ENCODE measurements around the gene SDC1. TPM values are rescaled to one million over a fixed set of nuclear protein-coding genes. Genes with fewer than 3 reads are reported as not detected.

The SDC1 gene
- total RNA-seq, 2 experiments from 2014 or later, result 0.10 TPM; not detected in 1

DNA sequence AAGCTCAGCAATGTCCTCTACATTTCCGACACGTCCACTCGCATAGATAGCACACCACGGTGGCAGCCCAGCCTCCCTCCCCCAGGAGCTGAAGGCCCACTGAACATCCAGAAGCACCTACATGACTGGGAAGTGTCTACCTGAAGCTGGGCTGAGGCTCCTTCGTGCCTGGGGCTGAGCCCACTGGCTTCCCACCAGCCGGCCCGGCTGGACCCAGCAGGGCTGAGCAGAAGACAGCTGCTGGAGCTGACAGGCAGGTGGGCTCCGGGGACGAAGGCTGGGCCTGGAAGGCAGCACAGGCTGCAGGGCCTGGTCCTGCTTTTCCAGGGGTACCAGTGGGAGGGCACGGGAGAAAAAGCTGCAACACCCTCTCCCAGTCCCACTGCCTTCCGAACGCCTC is 13.5 kb downstream of the SDC1 start:
- Histone ChIP-seq H3K36me3 (ENCODE audit: insufficient read depth, low read length) (no peaks in the 10 kb centered on the region), H3K4me2 (ENCODE audit: low read length) (no peak overlapping the region), H4K20me1 (ENCODE audit: insufficient read depth, low read length) (no peaks in the 10 kb centered on the region), H3K79me2 (ENCODE audit: insufficient read depth, low read depth, low read length) (no peaks in the 10 kb centered on the region), H3K27ac (ENCODE audit: low read depth, low read length, poor library complexity, severe bottlenecking) (no peak overlapping the region), H3K4me3 (ENCODE audit: low read depth, low read length, poor library complexity, severe bottlenecking) (no peak overlapping the region), H3K9me3 (ENCODE audit: low read length) (no peaks in the 10 kb centered on the region), H2AFZ (ENCODE audit: low read length) (no peak overlapping the region), H3K4me1 (ENCODE audit: insufficient read depth, low read length, poor library complexity, severe bottlenecking) (peaks cover 37% of the 10 kb centered on the region), H3K9me2 (ENCODE audit: insufficient read depth, low read length) (no peaks in the 10 kb centered on the region)
- BruUV-seq (replicated peaks), result no TSS peak
- CTCF ChIA-PET (ENCODE audit: unreplicated experiment), result no interaction called here
- TF ChIP-seq CTCF (conservative IDR thresholded peaks at IDR 0.05; ENCODE audit: low read length) (no peak), EZH2phosphoT487 (IDR thresholded peaks at IDR 0.05; ENCODE audit: borderline replicate concordance, low read depth, low read length) (no peak)
- intact Hi-C loops (cut with micrococcal nuclease; ENCODE audit: unreplicated experiment), result no loop called here
- no peak for DNase-seq (ENCODE audit: low spot score)
- POLR2A ChIA-PET, result interaction anchor here (0.6 to 1.3 kb wide), 2 partner anchors 21 to 115 kb away, joined by 4 to 5 read pairs; no protein-coding TSS in a partner anchor

DNA sequence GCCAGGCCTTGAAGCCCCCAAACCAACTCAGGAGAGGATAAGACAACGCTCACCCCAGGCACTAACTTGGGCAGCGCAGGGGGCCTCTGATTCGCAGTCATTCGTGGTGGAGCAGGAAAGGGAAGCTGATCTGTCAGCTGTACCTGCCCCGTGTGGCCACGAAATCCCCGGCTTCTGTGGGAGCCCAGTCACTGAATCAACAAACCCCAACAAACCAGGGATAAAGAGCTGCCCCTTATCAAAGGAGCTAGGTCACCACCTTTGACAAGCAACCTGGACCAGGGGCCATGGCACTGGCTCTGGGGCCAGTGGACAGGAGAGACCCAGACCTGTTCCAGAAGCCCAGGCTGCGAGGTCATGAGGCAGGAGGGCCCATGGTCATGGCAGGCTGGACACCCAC is 14.5 kb downstream of the SDC1 start:
- Histone ChIP-seq H4K20me1 (ENCODE audit: insufficient read depth, low read length) (no peaks in the 10 kb centered on the region), H3K4me1 (ENCODE audit: insufficient read depth, low read length, poor library complexity, severe bottlenecking) (peaks cover 38% of the 10 kb centered on the region), H3K4me3 (ENCODE audit: low read depth, low read length, poor library complexity, severe bottlenecking) (no peak overlapping the region), H3K27ac (ENCODE audit: low read depth, low read length, poor library complexity, severe bottlenecking) (no peak overlapping the region), H3K79me2 (ENCODE audit: insufficient read depth, low read depth, low read length) (no peaks in the 10 kb centered on the region), H3K9me2 (ENCODE audit: insufficient read depth, low read length) (no peaks in the 10 kb centered on the region), H3K9me3 (ENCODE audit: low read length) (no peaks in the 10 kb centered on the region), H3K36me3 (ENCODE audit: insufficient read depth, low read length) (no peaks in the 10 kb centered on the region), H3K4me2 (ENCODE audit: low read length) (no peak overlapping the region), H2AFZ (ENCODE audit: low read length) (no peak overlapping the region)
- BruUV-seq (replicated peaks), result no TSS peak
- ChIA-PET CTCF (ENCODE audit: unreplicated experiment) (interaction anchor here (0.6 kb wide), 1 partner anchor 201 kb away, joined by 3 read pairs; no protein-coding TSS in a partner anchor), POLR2A (interaction anchor here (1.3 kb wide), 1 partner anchor 22 kb away, joined by 5 read pairs; no protein-coding TSS in a partner anchor)
- intact Hi-C loops (cut with micrococcal nuclease; ENCODE audit: unreplicated experiment), result no loop called here
- no peak for DNase-seq (ENCODE audit: low spot score)
- no peak for TF ChIP-seq EZH2phosphoT487 (IDR thresholded peaks at IDR 0.05; ENCODE audit: borderline replicate concordance, low read depth, low read length)
- TF ChIP-seq CTCF (conservative IDR thresholded peaks at IDR 0.05; ENCODE audit: low read length), result no peak

DNA sequence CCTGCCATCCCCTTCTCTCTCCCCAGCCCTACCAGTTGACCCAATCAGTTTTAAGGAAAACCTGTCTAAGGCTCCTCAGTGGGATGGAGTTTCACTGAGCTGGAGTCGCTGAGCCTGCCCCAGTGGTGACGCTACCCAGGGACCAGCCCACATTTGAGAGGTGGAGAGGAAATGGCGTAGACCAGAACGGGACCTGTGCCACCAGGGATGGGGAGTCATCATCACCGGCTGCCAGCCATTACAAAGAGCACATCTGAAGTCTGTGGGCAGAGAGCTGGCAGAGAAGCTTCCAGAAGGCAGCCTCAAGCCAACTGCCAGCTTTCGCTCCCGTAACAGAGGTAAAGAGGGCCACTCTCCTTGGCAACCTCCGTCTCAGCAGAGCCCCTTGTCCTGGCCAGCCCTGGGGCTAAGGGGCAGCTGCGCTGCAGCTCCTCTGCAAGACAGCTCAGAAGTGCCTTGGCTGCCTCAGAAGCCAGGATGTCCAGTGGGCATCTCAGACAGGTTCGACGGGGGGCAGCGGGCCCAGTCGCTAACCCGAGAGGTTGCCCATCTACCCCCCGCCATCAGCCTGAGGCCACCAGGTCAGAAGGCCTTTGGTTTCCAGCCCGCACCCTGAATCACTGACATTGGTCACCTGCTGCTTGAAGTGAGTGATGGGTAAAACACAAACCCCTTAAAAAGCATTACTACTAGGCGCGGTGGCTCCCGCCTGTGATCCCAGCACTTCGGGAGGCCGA is 15.4 kb downstream of the SDC1 start:
- no peak for DNase-seq (ENCODE audit: low spot score)
- no peaks in the 10 kb centered on the region for H4K20me1 ChIP-seq (ENCODE audit: insufficient read depth, low read length)
- H3K4me3 ChIP-seq (ENCODE audit: low read depth, low read length, poor library complexity, severe bottlenecking), result no peak overlapping the region
- no peaks in the 10 kb centered on the region for H3K36me3 ChIP-seq (ENCODE audit: insufficient read depth, low read length)
- no peak overlapping the region for H3K27ac ChIP-seq (ENCODE audit: low read depth, low read length, poor library complexity, severe bottlenecking)
- peaks cover 38% of the 10 kb centered on the region for H3K4me1 ChIP-seq (ENCODE audit: insufficient read depth, low read length, poor library complexity, severe bottlenecking)
- CTCF ChIA-PET (ENCODE audit: unreplicated experiment), result interaction anchor here (0.5 kb wide), 1 partner anchor 496 kb away, joined by 4 read pairs; no protein-coding TSS in a partner anchor
- no peaks in the 10 kb centered on the region for H3K79me2 ChIP-seq (ENCODE audit: insufficient read depth, low read depth, low read length)
- TF ChIP-seq EZH2phosphoT487 (IDR thresholded peaks at IDR 0.05; ENCODE audit: borderline replicate concordance, low read depth, low read length) (no peak), CTCF (conservative IDR thresholded peaks at IDR 0.05; ENCODE audit: low read length) (no peak)
- no peak overlapping the region for H2AFZ ChIP-seq (ENCODE audit: low read length)
- POLR2A ChIA-PET, result no interaction called here
- intact Hi-C loops (cut with micrococcal nuclease; ENCODE audit: unreplicated experiment), result no loop called here
- BruUV-seq (replicated peaks), result no TSS peak
- no peaks in the 10 kb centered on the region for H3K9me2 ChIP-seq (ENCODE audit: insufficient read depth, low read length)
- H3K9me3 ChIP-seq (ENCODE audit: low read length), result no peaks in the 10 kb centered on the region
- no peak overlapping the region for H3K4me2 ChIP-seq (ENCODE audit: low read length)
